ENCODE data around the gene GRK4.
A peak's percentile ranks its signal among the peaks of the same experiment; 100 is the strongest.

GRK4 gene

DNA sequence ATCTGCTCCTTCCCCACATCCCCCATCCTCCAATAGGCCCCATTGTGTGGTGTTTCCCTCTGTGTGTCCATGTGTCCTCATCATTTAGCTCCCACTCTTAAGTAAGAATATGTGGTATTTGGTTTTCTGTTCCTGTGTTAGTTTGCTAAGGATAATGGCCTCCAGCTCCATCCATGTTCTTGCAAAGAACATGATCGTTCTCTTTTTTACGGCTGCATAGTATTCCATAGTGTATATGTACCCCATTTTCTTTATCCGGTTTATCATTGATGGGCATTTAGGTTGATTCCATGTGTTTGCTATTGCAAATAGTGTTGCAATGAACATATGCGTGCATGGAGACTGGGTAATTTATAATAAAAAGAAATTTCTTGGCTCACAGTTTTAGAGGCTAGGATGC is 31.5 kb downstream of the GRK4 start:
- in situ Hi-C loops (cut with HindIII; ENCODE audit: low pct_ligation_motif_present, low sequenced_read_pairs) = no loop called here
- H3K36me3 ChIP-seq (replicated peaks) = no peaks in the 10 kb centered on the region
- H3K27me3 ChIP-seq (replicated peaks) = no peaks in the 10 kb centered on the region
- DNase-seq = no peak
- no peak overlapping the region for H3K4me3 ChIP-seq (ENCODE audit: low read depth, low read length)
- H3K27ac ChIP-seq = no peak overlapping the region
- TF ChIP-seq, protein P1, sequence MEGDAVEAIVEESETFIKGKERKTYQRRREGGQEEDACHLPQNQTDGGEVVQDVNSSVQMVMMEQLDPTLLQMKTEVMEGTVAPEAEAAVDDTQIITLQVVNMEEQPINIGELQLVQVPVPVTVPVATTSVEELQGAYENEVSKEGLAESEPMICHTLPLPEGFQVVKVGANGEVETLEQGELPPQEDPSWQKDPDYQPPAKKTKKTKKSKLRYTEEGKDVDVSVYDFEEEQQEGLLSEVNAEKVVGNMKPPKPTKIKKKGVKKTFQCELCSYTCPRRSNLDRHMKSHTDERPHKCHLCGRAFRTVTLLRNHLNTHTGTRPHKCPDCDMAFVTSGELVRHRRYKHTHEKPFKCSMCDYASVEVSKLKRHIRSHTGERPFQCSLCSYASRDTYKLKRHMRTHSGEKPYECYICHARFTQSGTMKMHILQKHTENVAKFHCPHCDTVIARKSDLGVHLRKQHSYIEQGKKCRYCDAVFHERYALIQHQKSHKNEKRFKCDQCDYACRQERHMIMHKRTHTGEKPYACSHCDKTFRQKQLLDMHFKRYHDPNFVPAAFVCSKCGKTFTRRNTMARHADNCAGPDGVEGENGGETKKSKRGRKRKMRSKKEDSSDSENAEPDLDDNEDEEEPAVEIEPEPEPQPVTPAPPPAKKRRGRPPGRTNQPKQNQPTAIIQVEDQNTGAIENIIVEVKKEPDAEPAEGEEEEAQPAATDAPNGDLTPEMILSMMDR (IDR thresholded peaks at IDR 0.05; ENCODE audit: low read depth, low read length, missing control alignments) = no peak

DNA sequence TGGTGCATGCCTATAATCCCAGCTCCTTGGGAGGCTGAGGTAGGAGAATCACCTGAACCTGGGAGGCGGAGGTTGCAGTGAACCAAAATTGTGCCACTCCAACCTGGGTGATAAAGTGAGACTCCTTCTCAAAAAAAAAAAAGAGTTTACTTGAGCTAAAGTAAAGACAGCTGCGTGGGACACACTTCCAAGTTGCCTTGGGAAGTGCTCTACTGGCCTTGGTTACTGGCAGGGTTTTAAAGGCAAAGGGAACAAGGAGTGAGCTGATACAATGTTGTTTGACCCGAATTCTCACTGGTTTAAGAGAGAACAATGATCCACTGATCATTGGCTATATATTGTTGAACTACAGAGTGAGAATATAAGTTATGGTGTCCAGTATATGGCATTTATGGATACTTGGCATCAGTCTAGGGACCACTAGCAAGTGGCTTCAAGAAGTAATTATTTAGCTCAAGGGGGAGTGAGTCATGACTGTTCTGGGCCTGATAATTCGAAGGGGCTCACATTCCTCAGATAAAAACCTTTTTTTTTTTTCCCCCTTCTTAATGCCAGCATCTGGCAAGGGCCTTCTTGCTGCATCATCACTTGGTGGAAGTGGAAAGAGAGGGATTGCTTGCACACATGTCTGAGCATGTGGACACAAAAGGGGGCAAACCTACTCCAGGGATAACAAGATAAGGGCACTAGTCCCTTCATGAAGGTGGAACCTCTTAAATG is 32.3 kb downstream of the GRK4 start:
- TF ChIP-seq, protein P1 (IDR thresholded peaks at IDR 0.05; ENCODE audit: low read depth, low read length, missing control alignments) = no peak
- in situ Hi-C loops (cut with HindIII; ENCODE audit: low pct_ligation_motif_present, low sequenced_read_pairs) = no loop called here
- Histone ChIP-seq H3K4me3 (ENCODE audit: low read depth, low read length) (no peak overlapping the region), H3K27me3 (replicated peaks) (no peaks in the 10 kb centered on the region), H3K36me3 (replicated peaks) (no peaks in the 10 kb centered on the region), H3K27ac (no peak overlapping the region)
- DNase-seq = no peak

DNA sequence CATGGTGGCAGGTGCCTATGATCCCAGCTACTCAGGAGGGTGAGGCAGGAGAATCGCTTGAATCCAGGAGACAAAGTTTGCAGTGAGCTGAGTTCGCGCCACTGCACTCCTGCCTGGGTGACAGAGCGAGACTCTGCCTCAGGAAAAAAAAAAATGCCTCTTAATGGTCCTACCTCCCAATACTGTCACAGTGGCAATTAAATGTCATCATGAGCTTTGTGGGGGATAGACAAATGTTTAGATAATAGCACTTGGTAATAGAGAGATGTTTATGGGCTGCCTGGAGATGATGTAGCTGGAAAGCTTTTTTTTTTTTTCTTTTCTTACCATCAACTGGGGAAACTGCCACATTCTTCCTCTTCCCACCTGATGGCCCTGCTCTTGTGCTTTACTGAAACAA is 33.0 kb downstream of the GRK4 start:
- no peak overlapping the region for H3K27ac ChIP-seq
- TF ChIP-seq, protein P1 (IDR thresholded peaks at IDR 0.05; ENCODE audit: low read depth, low read length, missing control alignments) = no peak
- no peaks in the 10 kb centered on the region for H3K36me3 ChIP-seq (replicated peaks)
- DNase-seq = no peak
- in situ Hi-C loops (cut with HindIII; ENCODE audit: low pct_ligation_motif_present, low sequenced_read_pairs) = no loop called here
- no peak overlapping the region for H3K4me3 ChIP-seq (ENCODE audit: low read depth, low read length)
- no peaks in the 10 kb centered on the region for H3K27me3 ChIP-seq (replicated peaks)

DNA sequence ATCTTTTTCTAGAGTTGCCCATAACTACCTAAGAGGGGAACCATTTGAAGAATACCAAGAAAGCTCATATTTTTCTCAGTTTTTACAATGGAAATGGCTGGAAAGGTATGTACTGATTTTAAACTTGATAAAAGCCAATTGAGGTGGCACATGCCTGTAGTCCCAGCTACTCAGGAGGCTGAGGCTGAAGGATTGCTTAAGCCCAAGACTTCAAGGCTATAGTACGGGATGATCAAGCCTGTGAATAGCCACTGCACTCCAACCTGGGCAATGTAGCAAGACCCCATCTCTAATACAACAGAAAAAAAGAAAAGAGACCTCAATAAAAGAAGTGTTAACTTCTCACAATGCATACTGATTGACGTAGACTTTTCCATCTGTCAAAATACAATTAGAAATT is 44.4 kb downstream of the GRK4 start:
- Histone ChIP-seq H3K4me3 (ENCODE audit: low read depth, low read length) (no peak overlapping the region), H3K27me3 (replicated peaks) (no peaks in the 10 kb centered on the region), H3K36me3 (replicated peaks) (no peaks in the 10 kb centered on the region), H3K27ac (no peak overlapping the region)
- TF ChIP-seq, protein P1 (IDR thresholded peaks at IDR 0.05; ENCODE audit: low read depth, low read length, missing control alignments) = no peak
- DNase-seq = no peak
- in situ Hi-C loops (cut with HindIII; ENCODE audit: low pct_ligation_motif_present, low sequenced_read_pairs) = no loop called here

DNA sequence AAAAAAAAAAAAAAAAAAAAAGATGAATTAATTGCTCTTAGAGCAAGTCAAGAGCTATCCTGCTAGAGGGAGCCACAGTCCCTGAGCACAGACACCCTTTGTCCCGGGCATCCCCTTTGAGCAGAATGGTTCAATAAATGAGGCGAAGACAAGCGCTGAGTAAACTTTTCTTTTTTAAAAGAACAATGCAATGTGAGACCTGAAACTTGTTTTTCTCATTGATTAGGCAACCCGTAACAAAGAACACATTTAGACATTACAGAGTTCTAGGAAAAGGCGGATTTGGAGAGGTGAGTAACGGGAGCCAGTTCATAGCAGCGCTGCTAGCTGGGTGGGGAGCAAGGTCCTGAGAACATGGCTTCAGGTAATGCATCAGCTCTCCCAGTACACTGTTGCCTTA is 46.1 kb downstream of the GRK4 start:
- DNase-seq = no peak
- Histone ChIP-seq H3K36me3 (replicated peaks) (no peaks in the 10 kb centered on the region), H3K27ac (no peak overlapping the region), H3K4me3 (ENCODE audit: low read depth, low read length) (no peak overlapping the region), H3K27me3 (replicated peaks) (no peaks in the 10 kb centered on the region)
- TF ChIP-seq, protein P1 (IDR thresholded peaks at IDR 0.05; ENCODE audit: low read depth, low read length, missing control alignments) = peak; percentile 48
- in situ Hi-C loops (cut with HindIII; ENCODE audit: low pct_ligation_motif_present, low sequenced_read_pairs) = no loop called here

DNA sequence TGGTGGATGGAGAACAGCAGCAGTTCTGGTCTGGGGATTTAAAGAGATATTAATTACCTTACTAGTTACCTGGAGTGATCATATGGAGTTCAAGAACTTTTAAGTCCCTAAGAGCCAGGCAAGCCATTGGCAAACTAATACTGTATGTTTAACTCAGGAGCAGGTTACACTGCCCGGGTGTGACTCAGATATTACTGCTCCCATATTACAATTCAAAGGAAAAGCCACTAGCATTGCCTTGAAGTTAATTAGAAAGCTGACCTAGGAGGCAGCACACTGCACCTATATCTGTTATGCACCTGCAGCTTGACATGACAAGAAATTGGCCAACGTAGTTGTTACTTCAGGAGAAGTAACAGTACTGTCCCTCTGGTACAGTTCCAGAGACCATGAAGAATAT is 47.2 kb downstream of the GRK4 start:
- DNase-seq = no peak
- no peak overlapping the region for H3K27ac ChIP-seq

More for the DNA sequence above, 47.2 kb downstream of the GRK4 start:
- in situ Hi-C loops (cut with HindIII; ENCODE audit: low pct_ligation_motif_present, low sequenced_read_pairs) = no loop called here
- H3K36me3 ChIP-seq (replicated peaks) = no peaks in the 10 kb centered on the region
- no peak overlapping the region for H3K4me3 ChIP-seq (ENCODE audit: low read depth, low read length)
- TF ChIP-seq, protein P1 (IDR thresholded peaks at IDR 0.05; ENCODE audit: low read depth, low read length, missing control alignments) = no peak
- H3K27me3 ChIP-seq (replicated peaks) = no peaks in the 10 kb centered on the region
